ENCODE results near the gene LRRN4.

Gene LRRN4

GRCh38 chr20:5999783-6000182 lies 54.1 kb downstream of the LRRN4 start:
- FAIRE-seq, result no peak
- no peak for TF ChIP-seq POLR2A (IDR thresholded peaks at IDR 0.05; ENCODE audit: low read depth, low read length)
- DNase-seq (ENCODE audit: insufficient read length, low spot score), result no peak

GRCh38 chr20:5996765-5997164 lies 57.1 kb downstream of the LRRN4 start:
- FAIRE-seq (no peak), DNase-seq (ENCODE audit: insufficient read length, low spot score) (no peak)
- TF ChIP-seq POLR2A (IDR thresholded peaks at IDR 0.05; ENCODE audit: low read depth, low read length), result no peak

- DNase-seq (ENCODE audit: insufficient read length, low spot score), result no peak
- no peak for TF ChIP-seq POLR2A (IDR thresholded peaks at IDR 0.05; ENCODE audit: low read depth, low read length)
- FAIRE-seq, result no peak
Observed at GRCh38 chr20:5991623-5992441, 62.0 kb downstream of the LRRN4 start.

GRCh38 chr20:5990946-5991345 lies 62.9 kb downstream of the LRRN4 start:
- no peak for FAIRE-seq
- no peak for TF ChIP-seq POLR2A (IDR thresholded peaks at IDR 0.05; ENCODE audit: low read depth, low read length)

More at GRCh38 chr20:5990946-5991345, 62.9 kb downstream of the LRRN4 start:
- no peak for DNase-seq (ENCODE audit: insufficient read length, low spot score)

Measured in H54 (cell line).